HCT116 (cell line): ENCODE results near the gene PGAP6. TPM values are rescaled to one million over a fixed set of nuclear protein-coding genes. Genes with fewer than 3 reads are reported as not detected.

Source experiments
- ATAC-seq: fragments of 200-7000 bp; cut with Tn5 transposase; 2 replicates; pipeline ENCODE4 v1.9.1; 2020; ENCODE audit warnings: mild to moderate bottlenecking, moderate library complexity
- BruUV-seq: library from RNA; stranded (reverse); fragments of 400-500 nt; replicated peaks from 2 replicates; lab custom pipeline; 2021; lab: Mats Ljungman, UMichigan
- CTCF ChIA-PET: fragments of 300-600 bp; sonication (Branson Sonifier 250); formaldehyde crosslinking; loops from one replicate; lab custom pipeline; 2021; ENCODE audit warnings: antibody characterized with exemption; lab: Charles Lee
- POLR2A ChIA-PET: fragments of 300-600, 350-600 bp; sonication (Branson Sonifier 250); formaldehyde crosslinking; loops from one replicate; lab custom pipeline; 2021; ENCODE audit warnings: antibody characterized with exemption; lab: Charles Lee
- RAD21 ChIA-PET, 2 experiments: fragments of 300-600 bp; sonication (Branson Sonifier 250); formaldehyde crosslinking; loops; one replicate each; lab custom pipeline; 2023; ENCODE audit warnings: low total read pairs in 2 of 2; ENCODE audit not compliant: uncharacterized antibody in 2 of 2, unreplicated experiment in 2 of 2, low non-redundant PET in 1 of 2; lab: Charles Lee
- DNase-seq: peaks from one replicate; pipeline ENCODE4 v3.0.0-alpha.2; 2010; ENCODE audit warnings: low read depth, low spot score
- H2AFZ ChIP-seq: fragments of 200-600 bp; shearing (Covaris generic), sonication (generic); 2 replicates; pipeline ENCODE4 v1.6.1; 2017; ENCODE audit warnings: low read depth, mixed run types, mixed read lengths, antibody characterized with exemption, low read length; ENCODE audit not compliant: poor library complexity, severe bottlenecking
- H3K27ac ChIP-seq: 2 replicates; pipeline ENCODE4 v1.5.1; 2012; ENCODE audit warnings: low read depth, low read length
- H3K27me3 ChIP-seq: fragments of 200-600 bp; sonication (generic); 2 replicates; pipeline ENCODE4 v1.6.1; 2016; ENCODE audit warnings: mixed run types, low read length, mixed read lengths; ENCODE audit not compliant: insufficient read depth
- H3K36me3 ChIP-seq, 2 experiments: fragments of 200-500 bp in 1 of 2; fragments of 200-600 bp in 1 of 2; sonication (Bioruptor generic) in 1 of 2; sonication (generic) in 1 of 2; 2 replicates each; pipeline versions ENCODE4 v1.5.1 to v1.6.1; 2014 to 2016; ENCODE audit warnings: low read length in 2 of 2, inconsistent platforms in 1 of 2, mixed read lengths in 1 of 2, mixed run types in 1 of 2; ENCODE audit not compliant: insufficient read depth in 2 of 2, control insufficient read depth in 1 of 2
- H3K4me1 ChIP-seq, 2 experiments: fragments of 200-600 bp in 1 of 2; sonication (generic) in 1 of 2; 2 replicates each; pipeline versions ENCODE4 v1.5.1 to v1.6.1; 2012 to 2017; ENCODE audit warnings: low read length in 2 of 2, inconsistent platforms in 1 of 2, mild to moderate bottlenecking in 1 of 2, mixed read lengths in 1 of 2, mixed run types in 1 of 2, moderate library complexity in 1 of 2; ENCODE audit not compliant: insufficient read depth in 2 of 2, control insufficient read depth in 1 of 2
- H3K4me2 ChIP-seq: fragments of 200-600 bp; sonication (generic); 2 replicates; pipeline ENCODE4 v1.6.1; 2017; ENCODE audit warnings: mixed run types, low read length, mixed read lengths
- H3K4me3 ChIP-seq, 2 experiments: fragments of 200-600 bp in 1 of 2; sonication (generic) in 1 of 2; replicated peaks in 1 of 2; 2 replicates each; pipeline ENCODE4 v1.5.1; 2011 to 2016; ENCODE audit warnings: low read length in 2 of 2, control low read depth in 1 of 2, low read depth in 1 of 2, mild to moderate bottlenecking in 1 of 2, mixed read lengths in 1 of 2, mixed run types in 1 of 2
- H3K79me2 ChIP-seq: fragments of 200-600 bp; sonication (generic); 2 replicates; pipeline ENCODE4 v1.6.1; 2017; ENCODE audit warnings: mild to moderate bottlenecking, mixed run types, low read length, moderate library complexity, mixed read lengths; ENCODE audit not compliant: insufficient read depth
- H3K9ac ChIP-seq: fragments of 200-600 bp; sonication (generic); 2 replicates; pipeline ENCODE4 v1.6.1; 2016; ENCODE audit warnings: low read length, mixed read lengths
- H3K9me2 ChIP-seq: fragments of 200-600 bp; sonication (generic), shearing (Covaris generic); 2 replicates; pipeline ENCODE4 v1.6.1; 2017; ENCODE audit warnings: mixed run types, mild to moderate bottlenecking, moderate library complexity; ENCODE audit not compliant: insufficient read depth
- H3K9me3 ChIP-seq, 2 experiments: fragments of 200-500 bp in 1 of 2; fragments of 200-600 bp in 1 of 2; sonication (Bioruptor generic) in 1 of 2; sonication (generic) in 1 of 2; 2 replicates each; pipeline ENCODE4 v1.6.1; 2014 to 2017; ENCODE audit warnings: low read length in 2 of 2, mixed read lengths in 2 of 2, inconsistent platforms in 1 of 2, low read depth in 1 of 2, mild to moderate bottlenecking in 1 of 2, mixed run types in 1 of 2, moderate library complexity in 1 of 2; ENCODE audit not compliant: control insufficient read depth in 1 of 2, insufficient read depth in 1 of 2
- H4K20me1 ChIP-seq: fragments of 200-600 bp; sonication (generic), shearing (Covaris generic); 2 replicates; pipeline ENCODE4 v1.6.1; 2017; ENCODE audit warnings: mixed run types, mild to moderate bottlenecking, moderate library complexity; ENCODE audit not compliant: insufficient read depth
- CBX3 ChIP-seq: IDR thresholded peaks from 2 replicates; pipeline ENCODE4 v1.6.1; 2012; ENCODE audit warnings: low read depth
- ELF1 ChIP-seq: IDR thresholded peaks from 2 replicates; pipeline ENCODE4 v1.6.1; 2012; ENCODE audit warnings: low read depth, borderline replicate concordance
- EZH2phosphoT487 ChIP-seq: fragments of 200-600 bp; IDR thresholded peaks from 2 replicates; pipeline ENCODE4 v1.6.1; 2018; ENCODE audit warnings: antibody characterized with exemption, borderline replicate concordance
- SP1 ChIP-seq: IDR thresholded peaks from 2 replicates; pipeline ENCODE4 v1.6.1; 2012; ENCODE audit warnings: low read depth
- SRF ChIP-seq: IDR thresholded peaks from 2 replicates; pipeline ENCODE4 v1.6.1; 2012; ENCODE audit warnings: low read depth
- YY1 ChIP-seq: IDR thresholded peaks from 2 replicates; pipeline ENCODE4 v1.6.1; 2011; ENCODE audit warnings: low read length, low read depth, moderate library complexity, mild to moderate bottlenecking; ENCODE audit not compliant: insufficient replicate concordance; ENCODE audit errors: extremely low read depth
- ZNF274 ChIP-seq: fragments of 200-500 bp; sonication (Bioruptor generic); IDR thresholded peaks from 2 replicates; pipeline ENCODE4 v1.6.1; 2014; ENCODE audit warnings: mild to moderate bottlenecking, low read depth, low read length, inconsistent platforms
- intact Hi-C: fragments of 100-400 bp; cut with micrococcal nuclease; formaldehyde crosslinking; loops from 2 replicates; pipeline ENCODE4 v1.10.0; 2022
- total RNA-seq: library from RNA; stranded (reverse); gene quantifications from one replicate; pipeline ENCODE4 v1.2.1, GENCODE V29; 2021; ENCODE audit not compliant: unreplicated experiment
- TF ChIP-seq, protein P1 (sequence below): IDR thresholded peaks from 2 replicates; pipeline ENCODE4 v1.6.1; 2012; ENCODE audit warnings: low read depth
- TF ChIP-seq, protein P2 (sequence below), 3 experiments: fragments of 200-600 bp in 1 of 3; sonication (generic) in 1 of 3; IDR thresholded peaks in 2 of 3; conservative IDR thresholded peaks in 1 of 3; 2 replicates each; pipeline ENCODE4 v1.5.1; 2012 to 2017; ENCODE audit warnings: low read depth in 2 of 3, low read length in 2 of 3, antibody characterized with exemption in 1 of 3, borderline replicate concordance in 1 of 3, control low read depth in 1 of 3, mild to moderate bottlenecking in 1 of 3, mixed read lengths in 1 of 3, mixed run types in 1 of 3, moderate library complexity in 1 of 3; ENCODE audit not compliant: insufficient read depth in 1 of 3

PGAP6 gene
- total RNA-seq, 1 experiment from 2014 or later, result 35.4 TPM

- ATAC-seq (no peak), DNase-seq (no peak)
- H3K4me1 ChIP-seq, result no peaks in the 10 kb centered on the region
- ChIA-PET POLR2A (no interaction called here), RAD21 (no interaction called here), CTCF (no interaction called here)
- H3K9me2 ChIP-seq, result no peaks in the 10 kb centered on the region
- H3K4me2 ChIP-seq, result no peak overlapping the region
- H3K79me2 ChIP-seq, result no peaks in the 10 kb centered on the region
- no TSS peak for BruUV-seq
- H3K27ac ChIP-seq, result no peak overlapping the region
- 0 out of 4 replicates have a peak, but pooled peaks cover 0 to 1% of the 10 kb centered on the region in 2 experiments for H3K36me3 ChIP-seq
- no peak overlapping the region for H3K4me3 ChIP-seq
- no peak overlapping the region for H3K9ac ChIP-seq
- TF ChIP-seq YY1 (no peak), ELF1 (no peak), ZNF274 (no peak), CBX3 (no peak)
- H4K20me1 ChIP-seq, result no peaks in the 10 kb centered on the region
- H2AFZ ChIP-seq, result no peak overlapping the region
- H3K27me3 ChIP-seq, result no peaks in the 10 kb centered on the region
- H3K9me3 ChIP-seq, result no peaks in the 10 kb centered on the region
- intact Hi-C loops, result no loop called here
Measured at GRCh38 chr16:363766-364490, 17.9 kb downstream of the PGAP6 start.

DNA sequence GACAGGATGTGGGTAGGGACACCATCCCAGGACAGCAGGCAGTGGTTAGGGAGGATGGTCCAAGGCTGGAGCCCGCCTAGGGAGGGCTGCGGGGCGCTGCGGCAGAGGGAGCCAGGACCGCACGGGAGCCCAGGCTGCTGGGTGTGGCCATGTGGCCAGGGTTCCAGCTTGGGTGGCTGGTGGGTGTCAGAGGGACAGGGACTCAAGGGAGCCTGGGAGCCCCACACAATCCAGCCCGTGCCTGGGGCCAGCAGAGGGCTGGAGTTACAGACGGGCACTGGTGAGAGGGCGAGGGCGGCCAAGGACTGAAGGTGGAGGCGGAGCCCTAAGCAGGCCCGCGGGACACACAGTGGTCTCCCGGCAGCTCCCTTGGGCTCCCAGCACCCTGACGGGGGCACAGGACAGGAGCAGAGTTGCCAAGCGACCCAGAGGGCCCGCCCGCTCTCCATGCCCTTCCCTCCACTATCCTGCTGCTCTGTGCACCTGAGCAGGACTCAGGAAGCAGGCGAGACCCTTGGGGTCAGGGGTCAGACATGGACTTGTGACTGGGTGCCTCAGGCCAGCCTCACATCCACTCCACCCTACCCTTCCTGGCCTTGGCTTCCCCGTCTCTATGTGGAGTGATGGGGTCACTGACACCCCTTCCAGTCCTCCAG lies 18.5 kb downstream of the PGAP6 start:
- intact Hi-C loops, result no loop called here
- Histone ChIP-seq H4K20me1 (no peaks in the 10 kb centered on the region), H3K27me3 (no peaks in the 10 kb centered on the region), H3K27ac (no peak overlapping the region), H3K79me2 (no peaks in the 10 kb centered on the region), H3K4me1 (no peaks in the 10 kb centered on the region), H2AFZ (no peak overlapping the region), H3K4me3 (no peak overlapping the region), H3K9me2 (no peaks in the 10 kb centered on the region), H3K36me3 (no peaks in the 10 kb centered on the region), H3K4me2 (no peak overlapping the region), H3K9me3 (no peaks in the 10 kb centered on the region), H3K9ac (no peak overlapping the region)
- ChIA-PET CTCF (interaction anchor here (1.2 to 2.2 kb wide), 2 partner anchors 10 to 256 kb away, joined by 10 to 21 read pairs; partner anchors contain the start of gene AXIN1), RAD21 (no interaction called here), POLR2A (no interaction called here)
- DNase-seq (no peak), ATAC-seq (no peak)
- no TSS peak for BruUV-seq
- no peak for TF ChIP-seq EZH2phosphoT487
- TF ChIP-seq SP1, result no peak
- TF ChIP-seq SRF, result no peak
- TF ChIP-seq, protein P1, sequence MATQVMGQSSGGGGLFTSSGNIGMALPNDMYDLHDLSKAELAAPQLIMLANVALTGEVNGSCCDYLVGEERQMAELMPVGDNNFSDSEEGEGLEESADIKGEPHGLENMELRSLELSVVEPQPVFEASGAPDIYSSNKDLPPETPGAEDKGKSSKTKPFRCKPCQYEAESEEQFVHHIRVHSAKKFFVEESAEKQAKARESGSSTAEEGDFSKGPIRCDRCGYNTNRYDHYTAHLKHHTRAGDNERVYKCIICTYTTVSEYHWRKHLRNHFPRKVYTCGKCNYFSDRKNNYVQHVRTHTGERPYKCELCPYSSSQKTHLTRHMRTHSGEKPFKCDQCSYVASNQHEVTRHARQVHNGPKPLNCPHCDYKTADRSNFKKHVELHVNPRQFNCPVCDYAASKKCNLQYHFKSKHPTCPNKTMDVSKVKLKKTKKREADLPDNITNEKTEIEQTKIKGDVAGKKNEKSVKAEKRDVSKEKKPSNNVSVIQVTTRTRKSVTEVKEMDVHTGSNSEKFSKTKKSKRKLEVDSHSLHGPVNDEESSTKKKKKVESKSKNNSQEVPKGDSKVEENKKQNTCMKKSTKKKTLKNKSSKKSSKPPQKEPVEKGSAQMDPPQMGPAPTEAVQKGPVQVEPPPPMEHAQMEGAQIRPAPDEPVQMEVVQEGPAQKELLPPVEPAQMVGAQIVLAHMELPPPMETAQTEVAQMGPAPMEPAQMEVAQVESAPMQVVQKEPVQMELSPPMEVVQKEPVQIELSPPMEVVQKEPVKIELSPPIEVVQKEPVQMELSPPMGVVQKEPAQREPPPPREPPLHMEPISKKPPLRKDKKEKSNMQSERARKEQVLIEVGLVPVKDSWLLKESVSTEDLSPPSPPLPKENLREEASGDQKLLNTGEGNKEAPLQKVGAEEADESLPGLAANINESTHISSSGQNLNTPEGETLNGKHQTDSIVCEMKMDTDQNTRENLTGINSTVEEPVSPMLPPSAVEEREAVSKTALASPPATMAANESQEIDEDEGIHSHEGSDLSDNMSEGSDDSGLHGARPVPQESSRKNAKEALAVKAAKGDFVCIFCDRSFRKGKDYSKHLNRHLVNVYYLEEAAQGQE, result no peak
- TF ChIP-seq, protein P2, sequence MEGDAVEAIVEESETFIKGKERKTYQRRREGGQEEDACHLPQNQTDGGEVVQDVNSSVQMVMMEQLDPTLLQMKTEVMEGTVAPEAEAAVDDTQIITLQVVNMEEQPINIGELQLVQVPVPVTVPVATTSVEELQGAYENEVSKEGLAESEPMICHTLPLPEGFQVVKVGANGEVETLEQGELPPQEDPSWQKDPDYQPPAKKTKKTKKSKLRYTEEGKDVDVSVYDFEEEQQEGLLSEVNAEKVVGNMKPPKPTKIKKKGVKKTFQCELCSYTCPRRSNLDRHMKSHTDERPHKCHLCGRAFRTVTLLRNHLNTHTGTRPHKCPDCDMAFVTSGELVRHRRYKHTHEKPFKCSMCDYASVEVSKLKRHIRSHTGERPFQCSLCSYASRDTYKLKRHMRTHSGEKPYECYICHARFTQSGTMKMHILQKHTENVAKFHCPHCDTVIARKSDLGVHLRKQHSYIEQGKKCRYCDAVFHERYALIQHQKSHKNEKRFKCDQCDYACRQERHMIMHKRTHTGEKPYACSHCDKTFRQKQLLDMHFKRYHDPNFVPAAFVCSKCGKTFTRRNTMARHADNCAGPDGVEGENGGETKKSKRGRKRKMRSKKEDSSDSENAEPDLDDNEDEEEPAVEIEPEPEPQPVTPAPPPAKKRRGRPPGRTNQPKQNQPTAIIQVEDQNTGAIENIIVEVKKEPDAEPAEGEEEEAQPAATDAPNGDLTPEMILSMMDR (IDR thresholded peaks at IDR 0.05 in 2 of 3, conservative IDR thresholded peaks at IDR 0.05 in 1 of 3; ENCODE audit: borderline replicate concordance in 1 of 3, insufficient read depth in 1 of 3, low read depth in 2 of 3, low read length in 2 of 3), result no peak
